ENCODE measurements around the gene ZEB2.

The ZEB2 gene

GRCh38 chr2:144439993-144440392 is 79.9 kb downstream of the ZEB2 start:
- no peaks in the 10 kb centered on the region for H3K27me3 ChIP-seq (ENCODE audit: low read length)
- H3K9me3 ChIP-seq (ENCODE audit: insufficient read depth, low read length) = no peaks in the 10 kb centered on the region
- TF ChIP-seq CTCF (IDR thresholded peaks at IDR 0.05; ENCODE audit: insufficient read depth, low read length, poor library complexity, severe bottlenecking) = no peak
- TF ChIP-seq EZH2phosphoT487 (conservative IDR thresholded peaks at IDR 0.05; ENCODE audit: low read length) = no peak
- no peaks in the 10 kb centered on the region for H4K20me1 ChIP-seq (ENCODE audit: low read depth, low read length)
- no peak overlapping the region for H3K9ac ChIP-seq (ENCODE audit: low read length)
- H3K27ac ChIP-seq (ENCODE audit: low read depth, low read length) = no peak overlapping the region
- H3K9me2 ChIP-seq (replicated peaks; ENCODE audit: insufficient read depth, low read length) = no peaks in the 10 kb centered on the region
- H2AFZ ChIP-seq (ENCODE audit: low read depth, low read length, severe bottlenecking) = no peak overlapping the region
- H3K4me2 ChIP-seq (ENCODE audit: low read depth, low read length, poor library complexity, severe bottlenecking) = no peak overlapping the region
- no peaks in the 10 kb centered on the region for H3K36me3 ChIP-seq (ENCODE audit: low read length)
- no peaks in the 10 kb centered on the region for H3K79me2 ChIP-seq (ENCODE audit: insufficient read depth, low read length)
- H3K4me3 ChIP-seq (ENCODE audit: insufficient read depth, low read length, poor library complexity, severe bottlenecking) = no peak overlapping the region
- no peaks in the 10 kb centered on the region for H3F3A ChIP-seq (ENCODE audit: insufficient read depth)

DNA sequence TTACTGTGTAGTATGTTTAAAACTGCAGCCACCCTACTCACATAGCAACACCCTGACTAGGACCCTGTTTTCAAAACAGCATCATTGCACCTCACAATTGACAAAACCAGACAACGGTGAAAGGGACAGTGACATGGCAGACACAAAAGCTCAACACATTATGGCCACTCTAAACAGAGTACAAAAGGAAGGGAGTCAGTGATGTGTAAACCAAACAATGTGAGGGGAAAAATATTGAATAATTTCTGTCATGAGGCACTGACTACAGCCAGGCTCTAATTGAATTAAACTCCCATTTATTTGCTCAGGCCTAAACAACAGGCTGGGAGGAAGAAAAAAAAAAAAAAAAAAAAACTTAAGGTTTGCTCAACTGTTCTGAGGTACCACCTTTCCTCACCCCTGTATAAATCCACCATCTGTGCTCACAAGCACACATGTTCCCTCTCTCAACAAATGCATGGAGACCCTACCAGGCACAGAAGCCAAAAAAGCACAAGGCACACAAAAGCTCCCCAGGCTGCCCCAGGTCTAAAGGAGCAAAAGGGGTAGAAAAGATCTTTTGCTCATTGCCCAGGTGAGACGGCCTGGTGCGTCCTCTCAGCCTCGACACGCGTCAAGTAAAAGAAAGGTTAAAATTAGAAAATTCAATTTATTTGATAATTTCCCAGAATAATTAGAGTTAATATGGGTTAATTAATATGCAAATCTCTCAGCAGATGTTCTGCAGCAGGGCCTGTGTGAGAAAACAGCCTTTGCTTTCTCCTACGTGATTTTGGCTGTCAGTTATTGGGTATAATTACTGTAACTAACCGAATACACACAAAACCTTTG is 80.9 kb downstream of the ZEB2 start:
- H4K20me1 ChIP-seq (ENCODE audit: low read depth, low read length) = no peaks in the 10 kb centered on the region
- no peak overlapping the region for H3K9ac ChIP-seq (ENCODE audit: low read length)
- no peak overlapping the region for H3K27ac ChIP-seq (ENCODE audit: low read depth, low read length)
- no peaks in the 10 kb centered on the region for H3K27me3 ChIP-seq (ENCODE audit: low read length)
- H3K9me3 ChIP-seq (ENCODE audit: insufficient read depth, low read length) = no peaks in the 10 kb centered on the region
- no peaks in the 10 kb centered on the region for H3K36me3 ChIP-seq (ENCODE audit: low read length)
- H2AFZ ChIP-seq (ENCODE audit: low read depth, low read length, severe bottlenecking) = no peak overlapping the region
- no peaks in the 10 kb centered on the region for H3K79me2 ChIP-seq (ENCODE audit: insufficient read depth, low read length)
- H3K9me2 ChIP-seq (replicated peaks; ENCODE audit: insufficient read depth, low read length) = no peaks in the 10 kb centered on the region
- TF ChIP-seq CTCF (IDR thresholded peaks at IDR 0.05; ENCODE audit: insufficient read depth, low read length, poor library complexity, severe bottlenecking) (no peak), EZH2phosphoT487 (conservative IDR thresholded peaks at IDR 0.05; ENCODE audit: low read length) (no peak)
- H3K4me2 ChIP-seq (ENCODE audit: low read depth, low read length, poor library complexity, severe bottlenecking) = no peak overlapping the region
- no peak overlapping the region for H3K4me3 ChIP-seq (ENCODE audit: insufficient read depth, low read length, poor library complexity, severe bottlenecking)
- H3F3A ChIP-seq (ENCODE audit: insufficient read depth) = no peaks in the 10 kb centered on the region

DNA sequence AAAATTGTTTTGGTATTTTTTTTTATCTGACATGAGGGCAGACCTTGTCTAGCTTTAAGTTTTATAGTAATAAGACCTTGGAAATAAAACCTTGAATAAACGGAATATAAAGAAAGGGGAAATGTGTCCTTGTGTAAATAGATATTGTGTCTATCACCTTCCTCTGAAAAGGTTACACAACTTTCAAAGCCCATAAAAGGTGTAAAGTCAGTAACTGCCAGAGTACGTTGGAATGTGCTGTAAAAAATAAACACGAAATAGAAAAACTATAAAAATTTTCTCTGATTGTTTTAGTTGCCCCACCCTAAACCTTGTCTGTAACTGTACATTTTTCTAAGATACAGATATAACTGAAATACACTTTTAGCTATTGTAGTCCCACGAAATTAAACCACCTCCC is 82.3 kb downstream of the ZEB2 start:
- TF ChIP-seq EZH2phosphoT487 (conservative IDR thresholded peaks at IDR 0.05; ENCODE audit: low read length) (no peak), CTCF (IDR thresholded peaks at IDR 0.05; ENCODE audit: insufficient read depth, low read length, poor library complexity, severe bottlenecking) (no peak)
- H3K9ac ChIP-seq (ENCODE audit: low read length) = no peak overlapping the region

More for the DNA sequence above, 82.3 kb downstream of the ZEB2 start:
- Histone ChIP-seq H3K4me3 (ENCODE audit: insufficient read depth, low read length, poor library complexity, severe bottlenecking) (no peak overlapping the region), H3K79me2 (ENCODE audit: insufficient read depth, low read length) (no peaks in the 10 kb centered on the region), H2AFZ (ENCODE audit: low read depth, low read length, severe bottlenecking) (no peak overlapping the region), H3K9me2 (replicated peaks; ENCODE audit: insufficient read depth, low read length) (no peaks in the 10 kb centered on the region), H4K20me1 (ENCODE audit: low read depth, low read length) (no peaks in the 10 kb centered on the region), H3K27me3 (ENCODE audit: low read length) (no peaks in the 10 kb centered on the region), H3K36me3 (ENCODE audit: low read length) (no peaks in the 10 kb centered on the region), H3K4me2 (ENCODE audit: low read depth, low read length, poor library complexity, severe bottlenecking) (no peak overlapping the region), H3K27ac (ENCODE audit: low read depth, low read length) (no peak overlapping the region), H3K9me3 (ENCODE audit: insufficient read depth, low read length) (no peaks in the 10 kb centered on the region), H3F3A (ENCODE audit: insufficient read depth) (no peaks in the 10 kb centered on the region)

Data from SU-DHL-6 (cell line).